ENCODE data around the gene TMIGD2. TPM values are rescaled to one million over a fixed set of nuclear protein-coding genes. Genes with fewer than 3 reads are reported as not detected.

TMIGD2 gene
- total and polyA plus RNA-seq, 2 of the 4 experiments (the other 2 are of a cell fraction): not detected

GRCh38 chr19:4342314-4342614 lies 40.1 kb upstream of the TMIGD2 start:
- no peak overlapping the region for H2BK120ac ChIP-seq (ENCODE audit: low read depth, low read length)
- BruUV-seq (replicated peaks): no TSS peak
- H3K27me3 ChIP-seq (ENCODE audit: control insufficient read depth, insufficient read depth, low read length): no peaks in the 10 kb centered on the region
- H3K36me3 ChIP-seq (ENCODE audit: control insufficient read depth, insufficient read depth, low read length): peaks cover 5% of the 10 kb centered on the region
- H2BK15ac ChIP-seq (ENCODE audit: low read depth, low read length): no peak overlapping the region
- H3K56ac ChIP-seq (ENCODE audit: extremely low read depth, insufficient read depth, low read length): no peak overlapping the region
- peak overlapping the region; percentile 87; the same call in 1 of the 2 replicates for H2AK5ac ChIP-seq (ENCODE audit: low read depth, low read length)
- H4K20me1 ChIP-seq (ENCODE audit: insufficient read depth, low read length): no peaks in the 10 kb centered on the region
- WGBS, 2 experiments (ENCODE audit: extremely low coverage in 2 of 2, insufficient read length in 1 of 2): 0% methylated on average over 1 of the region's 10 CpGs; no CpG with 5 or more reads in 1 of the 2 experiments
- H2BK5ac ChIP-seq (ENCODE audit: low read depth, low read length, poor library complexity, severe bottlenecking): peak overlapping the region; percentile 72
- POLR2A ChIA-PET (ENCODE audit: unreplicated experiment): interaction anchor here (0.6 kb wide), 1 partner anchor 12 kb away, joined by 3 read pairs; no protein-coding TSS in a partner anchor
- H3K4me1 ChIP-seq (ENCODE audit: control insufficient read depth, insufficient read depth, low read length): peaks cover 10% of the 10 kb centered on the region
- DNase-seq: no peak
- H3K9me1 ChIP-seq (ENCODE audit: insufficient read depth, low read length): 0 out of 2 replicates have a peak, but pooled peaks cover 2% of the 10 kb centered on the region
- H3K9me3 ChIP-seq (ENCODE audit: control insufficient read depth, insufficient read depth, low read length): no peaks in the 10 kb centered on the region
- ATAC-seq (ENCODE audit: low read depth): peak; percentile 2
- H3K9ac ChIP-seq (ENCODE audit: low read depth, low read length): peak overlapping the region; percentile 78
- H3K14ac ChIP-seq (replicated peaks; ENCODE audit: low read depth, low read length): peak overlapping the region; percentile 79
- peak overlapping the region; percentile 86 for H3K4me2 ChIP-seq (ENCODE audit: low read depth, low read length)
- intact Hi-C loops (cut with micrococcal nuclease) (no loop called here), dilution Hi-C loops (cut with HindIII; ENCODE audit: low sequenced_read_pairs, unreplicated experiment) (no loop called here), in situ Hi-C loops (cut with MboI; ENCODE audit: low sequenced_read_pairs) (no loop called here)
- peak overlapping the region; percentile 40; the same call in 1 of the 2 replicates for H3K18ac ChIP-seq (ENCODE audit: low read depth, low read length)
- H3K27ac ChIP-seq (ENCODE audit: insufficient read depth, low read length): peak overlapping the region; percentile 77
- H4K5ac ChIP-seq (ENCODE audit: low read depth, low read length): peak overlapping the region; percentile 84
- CTCF ChIA-PET: interaction anchor here (0.6 to 3.1 kb wide), 2 partner anchors 10 to 743 kb away, joined by 3 to 29 read pairs; no protein-coding TSS in a partner anchor
- H2AK9ac ChIP-seq (replicated peaks; ENCODE audit: low read depth, low read length, poor library complexity): peak overlapping the region; percentile 86
- H4K8ac ChIP-seq (ENCODE audit: low read depth in 2 of 2, low read length in 2 of 2): peak overlapping the region; percentile 71 to 99
- peak overlapping the region; percentile 80 for H3K4ac ChIP-seq (ENCODE audit: low read depth, low read length)
- peak overlapping the region; percentile 99 for H2AFZ ChIP-seq (replicated peaks; ENCODE audit: low read length, poor library complexity)
- H3K23ac ChIP-seq (ENCODE audit: low read depth, low read length): peak overlapping the region; percentile 2; the same call in 1 of the 2 replicates
- peak overlapping the region; percentile 67 for H3K4me3 ChIP-seq (ENCODE audit: insufficient read depth, low read depth, low read length)
- peaks cover 7 to 11% of the 10 kb centered on the region in 2 experiments; a peak in 2 of 4 replicates for H3K79me1 ChIP-seq (ENCODE audit: low read depth in 1 of 2, low read length in 2 of 2)
- H2BK20ac ChIP-seq (ENCODE audit: low read depth, low read length): no peak overlapping the region
- TF ChIP-seq NFE2L2 (IDR thresholded peaks at IDR 0.05; ENCODE audit: low read depth, low read length) (no peak), RAD21 (IDR thresholded peaks at IDR 0.05; ENCODE audit: low read length) (no peak), RCOR1 (IDR thresholded peaks at IDR 0.05; ENCODE audit: insufficient replicate concordance, low read length) (no peak), POLR2A (IDR thresholded peaks at IDR 0.05; ENCODE audit: low read depth, low read length) (no peak), CHD1 (IDR thresholded peaks at IDR 0.05; ENCODE audit: low read depth, low read length) (no peak), USF2 (IDR thresholded peaks at IDR 0.05; ENCODE audit: low read depth, low read length) (no peak), BHLHE40 (IDR thresholded peaks at IDR 0.05; ENCODE audit: low read depth, low read length) (no peak), SMC3 (IDR thresholded peaks at IDR 0.05; ENCODE audit: low read depth, low read length) (no peak), MAZ (IDR thresholded peaks at IDR 0.05; ENCODE audit: borderline replicate concordance, low read depth, low read length) (no peak), ELK1 (IDR thresholded peaks at IDR 0.05; ENCODE audit: borderline replicate concordance, low read depth, low read length) (no peak), CTCF (conservative IDR thresholded peaks at IDR 0.05; ENCODE audit: low read depth, low read length) (no peak), RFX5 (IDR thresholded peaks at IDR 0.05; ENCODE audit: low read depth, low read length) (no peak), MXI1 (IDR thresholded peaks at IDR 0.05; ENCODE audit: borderline replicate concordance, low read depth, low read length) (no peak), FOS (IDR thresholded peaks at IDR 0.05; ENCODE audit: low read depth, low read length) (no peak), MAFK (IDR thresholded peaks at IDR 0.05; ENCODE audit: low read depth, low read length) (no peak), CEBPB (IDR thresholded peaks at IDR 0.05; ENCODE audit: low read depth, low read length) (no peak)
- H4K91ac ChIP-seq (ENCODE audit: insufficient read depth, low read depth, low read length): peak overlapping the region; percentile 78
